GM19324 (cell line): ENCODE results near the gene BTRC.
A peak's percentile ranks its signal among the peaks of the same experiment; 100 is the strongest.
"Not testable (repeated sequence)": the region's sequence is repeated elsewhere in the genome, so short reads cannot be mapped to it uniquely, and the experiment has no call there.

Source experiments
- ATAC-seq: cut with Tn5 transposase; IDR thresholded peaks from one replicate; pipeline ENCODE4 v1.9.1; 2021; ENCODE audit warnings: mild to moderate bottlenecking, moderate library complexity; ENCODE audit not compliant: unreplicated experiment, low FRiP score

BTRC gene

DNA sequence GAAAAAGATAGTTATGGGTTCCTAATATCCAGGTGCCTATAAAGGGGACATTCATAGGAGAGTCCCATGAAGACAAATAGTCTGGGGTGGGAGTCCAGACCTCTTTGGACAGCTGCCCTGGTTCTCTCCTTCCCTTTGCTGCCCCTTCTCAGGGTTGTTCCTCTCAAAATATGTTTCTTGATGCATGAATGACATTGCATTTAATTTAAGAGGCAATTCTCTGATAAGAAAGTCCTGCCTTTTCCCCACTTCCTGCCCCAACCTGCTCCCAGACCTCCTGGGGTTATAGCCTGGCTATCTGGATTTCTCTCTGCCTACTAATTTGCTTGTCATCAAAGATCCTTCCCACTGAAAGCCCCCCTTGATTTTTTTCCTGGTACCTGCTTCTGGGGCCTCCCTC, 12.5 kb upstream of the BTRC start:
- no peak for ATAC-seq

DNA sequence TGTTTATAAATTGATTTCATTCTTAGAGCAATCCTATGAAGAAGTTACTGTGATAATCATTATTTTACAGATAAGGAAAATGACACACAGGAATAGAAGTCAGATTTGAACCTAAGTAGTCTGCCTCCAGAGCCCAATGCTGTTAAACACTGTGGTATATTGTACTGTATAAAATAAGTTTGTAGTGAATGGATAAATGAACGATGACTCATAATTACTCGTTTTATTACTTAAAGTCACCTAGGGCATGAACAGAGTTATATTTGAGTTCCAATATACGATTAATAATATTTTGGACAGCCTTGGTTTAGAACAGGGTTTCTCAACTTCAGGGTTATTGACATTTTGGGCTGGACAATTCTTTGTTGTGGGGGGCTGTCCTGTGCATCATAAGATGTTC, 7.8 kb upstream of the BTRC start:
- no peak for ATAC-seq

DNA sequence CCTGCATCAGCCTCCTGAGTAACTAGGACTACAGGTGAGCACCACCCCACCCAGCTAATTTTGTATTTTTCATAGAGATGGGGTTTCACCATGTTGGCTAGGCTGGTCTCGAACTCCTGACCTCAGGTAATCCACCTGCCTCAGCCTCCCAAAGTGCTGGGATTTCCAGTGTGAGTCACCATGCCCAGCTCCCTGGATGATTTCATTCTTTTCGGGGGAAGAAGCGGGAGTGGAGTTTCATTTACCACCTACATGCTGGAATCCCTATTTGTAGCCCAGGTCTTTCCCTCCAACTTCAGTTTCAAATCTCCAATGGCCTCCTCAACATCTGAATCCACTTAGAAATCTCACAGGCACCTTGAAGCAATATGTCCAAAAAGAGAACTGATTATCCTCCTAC, 2.9 kb upstream of the BTRC start:
- no peak for ATAC-seq

DNA sequence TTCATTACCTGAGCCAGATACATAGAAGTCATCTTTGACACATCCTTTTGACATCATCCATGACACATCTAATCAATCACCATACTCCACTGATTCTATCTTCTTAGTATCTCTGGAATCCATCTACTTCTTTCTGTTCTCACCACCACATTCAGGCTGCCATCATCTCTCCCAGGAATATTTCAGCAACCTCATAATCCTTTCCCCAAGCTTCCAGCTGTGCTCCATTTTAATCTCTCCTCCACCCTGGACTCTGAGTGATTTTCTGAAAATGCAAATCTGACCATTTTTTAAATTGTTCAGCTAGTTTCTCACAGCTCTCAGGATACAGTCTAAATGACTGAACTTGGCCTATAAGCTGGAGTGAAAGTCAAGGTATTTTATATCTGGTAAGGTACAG, 2.5 kb upstream of the BTRC start:
- ATAC-seq: no peak

GRCh38 chr10:101352857-101353256, 1.1 kb upstream of the BTRC start:
- not testable (repeated sequence) for ATAC-seq

- peak; percentile 18 for ATAC-seq
Observed at GRCh38 chr10:101354328-101355071, 535 bp downstream of the BTRC start.

DNA sequence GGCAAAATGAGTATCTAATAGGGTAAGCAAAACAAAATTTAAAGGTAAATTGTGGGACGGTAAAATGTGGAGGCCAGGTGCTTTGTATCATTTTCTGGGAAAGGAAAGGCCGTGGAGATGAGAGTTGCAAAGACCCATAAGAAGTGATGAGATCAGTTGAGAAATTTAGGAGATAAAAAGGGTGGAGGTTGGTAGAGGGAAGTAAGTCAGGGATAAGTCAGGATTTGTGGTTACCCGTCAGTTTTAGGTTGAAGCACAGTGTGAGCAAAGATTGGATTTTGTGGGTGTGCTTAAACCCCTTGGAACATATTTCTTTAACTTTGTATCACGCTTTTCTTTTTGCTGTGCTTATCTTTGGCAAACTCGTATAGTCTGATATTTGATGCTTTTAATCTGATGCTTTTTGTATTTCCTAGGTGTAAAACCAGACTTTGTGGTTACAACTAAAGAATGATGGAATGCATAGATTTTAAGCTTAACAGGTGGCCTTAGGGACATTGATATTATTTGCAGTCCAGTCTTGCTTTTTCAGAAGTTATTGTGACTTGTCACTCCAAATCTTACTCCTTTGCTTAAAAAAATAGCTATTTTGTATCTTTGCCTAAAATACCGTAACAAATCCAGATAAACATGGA, 1.2 kb downstream of the BTRC start:
- no peak for ATAC-seq

GRCh38 chr10:101356132-101356531, 2.2 kb downstream of the BTRC start:
- ATAC-seq: no peak

- ATAC-seq: no peak
Observed at GRCh38 chr10:101357958-101358357, 4.0 kb downstream of the BTRC start.

- ATAC-seq: no peak
Observed at GRCh38 chr10:101358706-101359300, 4.8 kb downstream of the BTRC start.

DNA sequence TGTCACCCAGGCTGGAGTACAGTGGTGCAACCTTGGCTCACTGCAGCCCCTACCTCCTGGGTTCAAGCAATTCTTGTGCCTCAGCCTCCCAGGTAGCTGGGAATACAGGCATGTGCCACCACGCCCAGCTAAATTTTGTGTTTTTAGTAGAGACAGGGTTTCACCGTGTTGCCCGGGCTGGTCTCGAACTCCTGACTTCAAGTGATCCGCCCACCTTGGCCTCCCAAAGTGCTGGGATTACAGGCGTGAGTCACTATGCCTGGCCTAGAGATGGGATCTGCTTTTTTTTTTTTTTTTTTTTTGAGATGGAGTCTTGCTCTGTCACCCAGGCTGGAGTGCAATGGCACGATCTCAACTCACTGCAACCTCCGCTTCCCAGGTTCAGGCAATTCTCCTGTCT, 6.1 kb downstream of the BTRC start:
- ATAC-seq: not testable (repeated sequence)

DNA sequence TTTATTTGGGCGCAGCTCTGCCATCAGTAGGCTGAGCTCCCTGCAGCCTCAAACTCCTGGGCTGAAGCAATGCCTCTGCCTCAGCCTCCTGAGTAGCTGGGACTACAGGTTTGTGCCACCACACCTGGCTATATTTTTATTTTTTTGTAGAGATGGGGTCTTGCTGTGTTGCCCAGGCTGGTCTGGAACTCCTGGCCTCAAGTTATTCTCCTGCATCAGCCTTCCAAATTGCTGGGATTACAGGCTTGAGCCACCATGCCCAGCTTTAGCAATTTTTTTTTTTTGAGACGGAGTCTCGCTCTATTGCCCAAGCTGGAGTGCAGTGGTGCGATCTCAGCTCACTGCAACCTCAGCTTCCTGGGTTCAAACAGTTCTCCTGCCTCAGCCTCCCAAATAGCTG, 6.9 kb downstream of the BTRC start:
- ATAC-seq: not testable (repeated sequence)

DNA sequence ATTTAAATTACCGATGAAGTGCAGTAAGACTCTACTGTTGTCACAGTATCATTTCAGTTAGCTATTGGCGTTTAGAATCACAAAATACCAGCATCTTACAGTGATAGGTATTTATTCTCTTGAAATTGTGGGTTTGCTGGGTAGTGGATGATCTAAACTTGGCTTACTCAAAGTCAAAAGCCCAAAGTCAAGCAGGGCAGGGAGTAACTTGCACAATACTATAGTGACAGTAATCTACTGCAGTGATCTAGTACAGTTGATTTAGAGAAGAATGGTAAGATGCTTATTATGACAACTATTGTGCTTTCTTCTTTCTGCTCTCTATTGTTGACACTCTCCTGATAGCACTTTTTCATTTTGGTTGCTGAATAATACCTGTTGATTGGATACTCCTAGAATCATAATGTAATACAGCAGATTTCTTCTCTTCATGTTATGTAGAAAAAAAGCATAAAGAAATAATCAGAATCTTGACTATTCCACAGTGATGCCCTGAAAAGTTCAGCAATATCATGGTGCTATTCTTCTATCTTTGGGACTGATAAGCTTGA, 10.0 kb downstream of the BTRC start:
- no peak for ATAC-seq

DNA sequence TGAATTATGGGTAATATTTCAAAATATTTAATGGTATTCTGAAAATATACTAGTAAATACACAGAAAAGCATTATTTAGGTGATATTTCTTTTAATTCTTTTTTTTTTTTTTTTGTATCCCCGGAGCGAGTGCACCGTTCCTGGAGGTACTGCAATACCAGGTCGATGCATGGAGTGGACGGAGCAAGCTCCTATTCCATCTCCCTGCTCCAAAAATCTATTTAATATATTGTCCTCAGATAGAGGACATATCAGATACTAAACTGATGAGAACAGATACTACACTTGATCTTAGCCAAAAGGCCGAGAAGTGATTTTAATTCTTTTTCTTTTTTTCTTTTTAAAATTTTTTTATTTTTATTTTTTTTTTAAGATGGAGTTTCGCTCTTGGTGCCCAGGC, 10.8 kb downstream of the BTRC start:
- ATAC-seq: no peak

- no peak for ATAC-seq
Observed at GRCh38 chr10:101367569-101368453, 13.8 kb downstream of the BTRC start.

- ATAC-seq: no peak
Observed at GRCh38 chr10:101373063-101373462, 19.1 kb downstream of the BTRC start.

GRCh38 chr10:101373993-101374392, 20.0 kb downstream of the BTRC start:
- not testable (repeated sequence) for ATAC-seq

DNA sequence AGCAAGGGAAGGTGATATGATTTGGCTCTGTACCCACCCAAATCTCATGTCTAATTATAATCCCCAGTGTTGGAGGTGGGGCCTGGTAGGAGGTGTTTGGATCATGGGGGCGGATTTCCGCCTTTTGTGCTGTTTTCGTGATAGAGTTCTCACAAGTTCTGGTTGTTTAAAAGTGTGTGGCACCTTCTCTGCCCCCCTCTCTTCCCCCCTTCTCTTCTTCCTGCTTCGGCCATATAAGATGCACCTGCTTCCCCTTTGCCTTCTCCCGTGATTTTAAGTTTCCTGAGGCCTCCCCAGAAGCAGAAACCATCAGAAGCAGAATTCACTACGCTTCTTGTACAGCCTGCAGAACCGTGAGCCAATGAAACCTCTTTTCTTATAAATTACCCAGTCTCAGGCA, 21.1 kb downstream of the BTRC start:
- ATAC-seq: no peak

DNA sequence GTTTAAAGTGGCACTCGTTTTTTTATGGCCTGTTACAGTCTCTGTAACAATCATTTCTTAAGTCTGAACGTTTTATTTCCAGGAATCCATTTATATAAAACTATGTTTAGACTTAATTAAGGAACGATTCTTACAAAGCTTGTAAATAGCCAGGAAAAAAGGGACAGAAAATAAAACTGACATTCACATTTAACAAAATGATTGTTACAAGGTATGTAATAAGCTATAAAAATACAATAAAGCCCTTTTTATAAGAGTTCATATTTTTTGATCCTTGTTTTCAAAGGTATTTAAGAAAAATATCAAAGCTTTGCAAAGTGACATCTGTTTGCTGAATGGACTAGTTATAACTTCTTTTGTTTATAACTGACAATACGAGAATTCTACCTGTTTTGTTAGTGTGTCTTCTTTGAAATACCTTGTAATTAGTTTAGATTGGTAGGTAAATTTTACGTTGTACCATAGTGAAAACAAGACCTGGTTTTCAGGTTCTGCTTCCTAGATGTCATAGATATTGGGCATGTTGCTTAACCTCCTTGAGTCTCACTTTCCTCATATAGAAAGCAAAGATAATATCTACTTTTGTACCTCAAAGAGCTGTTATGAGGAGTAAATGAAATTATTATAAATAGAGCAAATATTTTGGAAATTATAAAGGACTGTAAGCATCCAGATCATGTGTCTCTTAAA, 25.8 kb downstream of the BTRC start:
- no peak for ATAC-seq
